Activated T-helper 1 cell treated with Interleukin-2 at 50 U/mL for 16 hours (primary cell): ENCODE measurements around the gene GOLGA6A.

Experiments
- DNase-seq: peaks from one replicate; pipeline ENCODE4 v3.0.0-alpha.2; 2020; ENCODE audit warnings: low read depth

GOLGA6A gene

GRCh38 chr15:74036271-74037170 is 45.8 kb downstream of the GOLGA6A start:
- no peak for DNase-seq

GRCh38 chr15:74035121-74036017 is 47.0 kb downstream of the GOLGA6A start:
- no peak for DNase-seq

- DNase-seq, result no peak
These were observed 48.1 kb downstream of the GOLGA6A start for GRCh38 chr15:74034206-74034755.

GRCh38 chr15:74032606-74033561 is 49.5 kb downstream of the GOLGA6A start:
- no peak for DNase-seq

GRCh38 chr15:74032046-74032445 is 50.3 kb downstream of the GOLGA6A start:
- no peak for DNase-seq

- no peak for DNase-seq
These were observed 53.7 kb downstream of the GOLGA6A start for GRCh38 chr15:74028646-74029045.

GRCh38 chr15:74027688-74028087 is 54.7 kb downstream of the GOLGA6A start:
- no peak for DNase-seq

- no peak for DNase-seq
These were observed 56.9 kb downstream of the GOLGA6A start for GRCh38 chr15:74025436-74025835.

- no peak for DNase-seq
These were observed 57.7 kb downstream of the GOLGA6A start for GRCh38 chr15:74024687-74025086.

- DNase-seq, result no peak
These were observed 59.5 kb downstream of the GOLGA6A start for GRCh38 chr15:74022706-74023470.
